A549 (cell line): ENCODE measurements around the gene VOPP1. TPM values are rescaled to one million over a fixed set of nuclear protein-coding genes. Genes with fewer than 3 reads are reported as not detected.

Experiments
- ATAC-seq, 2 experiments: fragments of 200-7000 bp in 1 of 2; fragments of >200 bp in 1 of 2; cut with Nextera tagmentation in 1 of 2; cut with Tn5 transposase in 1 of 2; 3 replicates each; pipeline versions ENCODE4 v1.8.0 to v1.9.1; 2018 to 2020; ENCODE audit warnings: mild to moderate bottlenecking in 1 of 2, moderate library complexity in 1 of 2
- CTCF ChIA-PET: fragments of 300-600 bp; sonication (Branson Sonifier 250); formaldehyde crosslinking; extraction: SDS; loops from one replicate; lab custom pipeline; 2021; ENCODE audit warnings: antibody characterized with exemption, inconsistent platforms; lab: Yijun Ruan, JAX
- POLR2A ChIA-PET: fragments of 350-600 bp; formaldehyde crosslinking; extraction: SDS; loops from one replicate; lab custom pipeline; 2021; ENCODE audit warnings: antibody characterized with exemption, inconsistent platforms; lab: Yijun Ruan, JAX
- DNase-seq, 2 experiments: peaks; one replicate each; pipeline versions ENCODE4 v3.0.0 to v3.0.0-alpha.2; 2011 to 2016; ENCODE audit warnings: low read depth in 1 of 2, low spot score in 1 of 2
- FAIRE-seq: peaks from 2 replicates; lab custom pipeline; 2011; peaks lifted over from hg19 to GRCh38; lab: Jason Lieb, UNC
- H3K27ac ChIP-seq, 2 experiments: fragments of >200 bp; sonication (Bioruptor Twin); formaldehyde crosslinking; 3 replicates each; pipeline ENCODE4 v1.5.1; 2016 to 2017
- H3K4me1 ChIP-seq: fragments of >200 bp; sonication (Bioruptor Twin); formaldehyde crosslinking; 3 replicates; pipeline ENCODE4 v1.6.1; 2016
- H3K4me2 ChIP-seq: fragments of >200 bp; sonication (Bioruptor Twin); formaldehyde crosslinking; 3 replicates; pipeline ENCODE4 v1.6.1; 2016
- H3K4me3 ChIP-seq: fragments of >200 bp; sonication (Bioruptor Twin); formaldehyde crosslinking; 3 replicates; pipeline ENCODE4 v1.5.1; 2016
- H3K9me3 ChIP-seq: fragments of >200 bp; sonication (Bioruptor Twin); formaldehyde crosslinking; 3 replicates; pipeline ENCODE4 v1.6.1; 2016
- BCL3 ChIP-seq: fragments of >200 bp; sonication (Bioruptor Twin); formaldehyde crosslinking; IDR thresholded peaks from 3 replicates; pipeline ENCODE4 v1.6.1; 2016
- BHLHE40 ChIP-seq: IDR thresholded peaks from 2 replicates; pipeline ENCODE4 v1.6.1; 2012; ENCODE audit warnings: low read depth, low read length, inconsistent platforms
- CHD2 ChIP-seq: fragments of 150-350 bp; IDR thresholded peaks from 2 replicates; pipeline ENCODE4 v1.6.1; 2014; ENCODE audit warnings: low read length; ENCODE audit not compliant: partially characterized antibody
- CHD4 ChIP-seq: fragments of 200-600 bp; sonication (generic); IDR thresholded peaks from 2 replicates; pipeline ENCODE4 v1.6.1; 2016; ENCODE audit warnings: antibody characterized with exemption, mild to moderate bottlenecking, borderline replicate concordance
- CTCF ChIP-seq: fragments of >200 bp; sonication (Bioruptor Twin); formaldehyde crosslinking; IDR thresholded peaks from 3 replicates; pipeline ENCODE4 v1.5.1; 2016
- EHF ChIP-seq: fragments of 250-450 bp; sonication (Bioruptor Pico); IDR thresholded peaks from 2 replicates; pipeline ENCODE4 v1.5.0; 2020; ENCODE audit warnings: mild to moderate bottlenecking
- EHMT2 ChIP-seq: fragments of 200-600 bp; sonication (generic); IDR thresholded peaks from 2 replicates; pipeline ENCODE4 v1.6.1; 2016; ENCODE audit warnings: antibody characterized with exemption, low read depth, mild to moderate bottlenecking, moderate library complexity
- ESRRA ChIP-seq: fragments of 150-350 bp; IDR thresholded peaks from 2 replicates; pipeline ENCODE4 v1.6.1; 2014; ENCODE audit warnings: mild to moderate bottlenecking, low read length, borderline replicate concordance
- FOSL2 ChIP-seq, 2 experiments: fragments of 450-650 bp in 1 of 2; fragments of >200 bp in 1 of 2; sonication (Bioruptor Twin) in 1 of 2; formaldehyde crosslinking; IDR thresholded peaks; 2 replicates each; pipeline versions ENCODE4 v1.5.0 to v1.6.1; 2016 to 2020; ENCODE audit warnings: mild to moderate bottlenecking in 1 of 2, moderate library complexity in 1 of 2
- GATA3 ChIP-seq: IDR thresholded peaks from 2 replicates; pipeline ENCODE4 v1.6.1; 2012; ENCODE audit warnings: borderline replicate concordance
- HDAC2 ChIP-seq: fragments of 200-600 bp; sonication (generic); IDR thresholded peaks from 2 replicates; pipeline ENCODE4 v1.6.1; 2016
- JUN ChIP-seq, 2 experiments: fragments of >200 bp; sonication (Bioruptor Twin); formaldehyde crosslinking; IDR thresholded peaks; 2 replicates in 1 of 2; 3 replicates in 1 of 2; pipeline ENCODE4 v1.6.1; 2016 to 2017
- JUNB ChIP-seq: fragments of >200 bp; sonication (Bioruptor Twin); formaldehyde crosslinking; IDR thresholded peaks from 2 replicates; pipeline ENCODE4 v1.6.1; 2016
- KDM1A ChIP-seq: fragments of 200-600 bp; sonication (generic); IDR thresholded peaks from 2 replicates; pipeline ENCODE4 v1.6.1; 2016; ENCODE audit warnings: low read depth, mild to moderate bottlenecking
- MAFK ChIP-seq: fragments of 450-650 bp; IDR thresholded peaks from 2 replicates; pipeline ENCODE4 v1.6.1; 2014; ENCODE audit not compliant: partially characterized antibody
- MAX ChIP-seq: IDR thresholded peaks from 2 replicates; pipeline ENCODE4 v1.6.1; 2012
- NPAS2 ChIP-seq: fragments of 250-450 bp; sonication (Bioruptor Pico); IDR thresholded peaks from 2 replicates; pipeline ENCODE4 v1.8.0; 2022; ENCODE audit warnings: mild to moderate bottlenecking, moderate library complexity, borderline replicate concordance
- PBX3 ChIP-seq: IDR thresholded peaks from 2 replicates; pipeline ENCODE4 v1.6.1; 2012
- POLR2A ChIP-seq: IDR thresholded peaks from 2 replicates; pipeline ENCODE4 v1.6.1; 2012; ENCODE audit warnings: mild to moderate bottlenecking, low read length
- RFX5 ChIP-seq: fragments of 450-650 bp; IDR thresholded peaks from 2 replicates; pipeline ENCODE4 v1.7.1; 2014; ENCODE audit warnings: antibody characterized with exemption, mild to moderate bottlenecking, moderate library complexity
- RNF2 ChIP-seq: fragments of 200-600 bp; sonication (generic); IDR thresholded peaks from 2 replicates; pipeline ENCODE4 v1.6.1; 2016; ENCODE audit warnings: low read depth, mild to moderate bottlenecking, antibody characterized with exemption, moderate library complexity, borderline replicate concordance
- TP53 ChIP-seq: fragments of 250-450 bp; sonication (Bioruptor Pico); IDR thresholded peaks from 2 replicates; pipeline ENCODE4 v1.5.0; 2021; ENCODE audit warnings: mild to moderate bottlenecking, moderate library complexity
- ZC3H11A ChIP-seq: fragments of 450-650 bp; IDR thresholded peaks from 2 replicates; pipeline ENCODE4 v1.6.1; 2014; ENCODE audit warnings: antibody characterized with exemption, mild to moderate bottlenecking
- ZNF302 ChIP-seq: fragments of 250-450 bp; sonication (Bioruptor Pico); IDR thresholded peaks from 2 replicates; pipeline ENCODE4 v1.9.0; 2021; ENCODE audit warnings: inconsistent platforms, mild to moderate bottlenecking, moderate library complexity
- WGBS: methylation state at CpG from one replicate; pipeline ENCODE4 v1.1.6; 2017; ENCODE audit errors: missing lambda C conversion rate; 5-methylcytosine and 5-hydroxymethylcytosine counted together
- polyA plus RNA-seq, 4 experiments: library from polyadenylated mRNA; depleted of rRNA in 3 of 4; stranded (reverse); fragments of >200 nt; fragmentation: RNase III in 1 of 4; extraction: RNeasy Plus Mini Kit Qiagen cat#74134 plus additional on column Dnase treatment in 1 of 4; gene quantifications; 2 replicates in 3 of 4; 3 replicates in 1 of 4; pipeline ENCODE4 v1.2.3, GENCODE V29; 2011 to 2017

Gene VOPP1
- polyA plus RNA-seq, 2 of the 4 experiments (the other 2 are of a cell fraction): 68.1 to 73.4 TPM

- WGBS: 92% methylated on average over 5 of the region's 7 CpGs
- no peaks in the 10 kb centered on the region for H3K4me1 ChIP-seq
- FAIRE-seq (no peak), ATAC-seq (no peak), DNase-seq (no peak)
- CTCF ChIA-PET: interaction anchor here (0.6 kb wide), 1 partner anchor 49 kb away, joined by 3 read pairs; no protein-coding TSS in a partner anchor
- H3K4me2 ChIP-seq: no peak overlapping the region
- no peak overlapping the region for H3K4me3 ChIP-seq
- no peak overlapping the region for H3K27ac ChIP-seq
- TF ChIP-seq CHD2: no peak
- no peak for TF ChIP-seq PBX3
- no peak for TF ChIP-seq EHMT2
- no peak for TF ChIP-seq MAX
- TF ChIP-seq KDM1A: no peak
- TF ChIP-seq BCL3: no peak
- no peak for TF ChIP-seq CTCF
- no peak for TF ChIP-seq ZNF302 (CRISPR knock-in tag)
- no peak for TF ChIP-seq MAFK
- TF ChIP-seq GATA3: no peak
- TF ChIP-seq JUNB: no peak
- POLR2A ChIA-PET: no interaction called here
- H3K9me3 ChIP-seq: no peaks in the 10 kb centered on the region
Measured at GRCh38 chr7:55497521-55497920, 74.8 kb downstream of the VOPP1 start.

DNA sequence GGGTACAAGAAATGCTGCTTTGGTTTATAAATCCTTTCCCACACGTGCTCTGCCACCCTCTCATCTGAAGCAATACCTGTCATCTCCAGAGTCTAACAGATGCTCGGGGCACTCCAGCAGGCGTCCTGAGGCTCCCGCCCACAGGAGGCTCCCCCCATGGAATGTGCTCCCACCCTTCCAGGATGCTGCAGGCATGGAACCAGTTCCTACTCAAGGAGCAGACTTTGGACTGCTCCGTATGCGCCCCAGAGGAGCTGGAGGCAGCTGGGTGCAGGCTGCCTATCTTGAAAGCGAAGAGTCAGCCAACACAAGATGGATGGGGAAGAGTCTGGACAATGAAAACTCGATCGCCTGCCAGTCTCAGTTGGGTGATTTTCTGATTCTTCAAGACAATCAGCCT, 75.4 kb downstream of the VOPP1 start:
- Histone ChIP-seq H3K27ac (no peak overlapping the region), H3K4me2 (no peak overlapping the region), H3K4me1 (no peaks in the 10 kb centered on the region), H3K9me3 (no peaks in the 10 kb centered on the region), H3K4me3 (no peak overlapping the region)
- WGBS: 96% methylated on average over 9 of the region's 9 CpGs
- FAIRE-seq (no peak), DNase-seq (no peak), ATAC-seq (no peak)
- ChIA-PET CTCF (no interaction called here), POLR2A (no interaction called here)
- no peak for TF ChIP-seq ZNF302 (CRISPR knock-in tag)

DNA sequence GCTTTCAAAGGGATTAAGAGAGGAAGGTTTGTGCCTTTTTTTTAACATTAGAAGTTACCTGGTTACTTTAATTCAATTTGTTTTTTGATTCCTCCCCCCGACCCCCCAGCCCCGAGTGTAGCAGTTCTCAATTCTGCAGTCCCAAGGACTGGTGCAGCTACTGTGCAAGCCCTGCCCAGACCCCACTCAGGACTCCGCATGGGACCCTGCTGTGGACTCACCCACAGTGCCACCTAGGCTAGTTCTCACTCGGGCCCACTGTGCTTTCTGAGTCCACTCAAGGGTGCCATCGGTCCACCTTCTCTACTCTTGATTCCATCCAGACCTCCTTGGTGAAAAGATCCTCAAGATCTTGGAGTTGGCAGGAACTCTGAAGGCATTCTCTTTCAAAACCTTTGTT, 77.4 kb downstream of the VOPP1 start:
- FAIRE-seq: no peak
- ATAC-seq: no peak
- H3K4me3 ChIP-seq: no peak overlapping the region
- no peak for DNase-seq
- CTCF ChIA-PET: no interaction called here
- H3K4me2 ChIP-seq: no peak overlapping the region
- H3K9me3 ChIP-seq: no peaks in the 10 kb centered on the region
- TF ChIP-seq NPAS2 (no peak), FOSL2 (IDR thresholded peaks at IDR 0.05) (no peak), FOSL2 (CRISPR knock-in tag; IDR thresholded peaks at IDR 0.05) (no peak), EHF (CRISPR knock-in tag) (no peak), BHLHE40 (no peak), HDAC2 (no peak), POLR2A (no peak), JUN (IDR thresholded peaks at IDR 0.05) (no peak), ZC3H11A (no peak), RFX5 (no peak), CHD4 (no peak), ESRRA (no peak), TP53 (CRISPR knock-in tag) (no peak), RNF2 (no peak)
- H3K4me1 ChIP-seq: no peaks in the 10 kb centered on the region
- 84% methylated on average over 5 of the region's 5 CpGs for whole genome bisulfite sequencing
- POLR2A ChIA-PET: no interaction called here
- no peak overlapping the region for H3K27ac ChIP-seq
